ENCODE results near the gene RFX2.

DNA sequence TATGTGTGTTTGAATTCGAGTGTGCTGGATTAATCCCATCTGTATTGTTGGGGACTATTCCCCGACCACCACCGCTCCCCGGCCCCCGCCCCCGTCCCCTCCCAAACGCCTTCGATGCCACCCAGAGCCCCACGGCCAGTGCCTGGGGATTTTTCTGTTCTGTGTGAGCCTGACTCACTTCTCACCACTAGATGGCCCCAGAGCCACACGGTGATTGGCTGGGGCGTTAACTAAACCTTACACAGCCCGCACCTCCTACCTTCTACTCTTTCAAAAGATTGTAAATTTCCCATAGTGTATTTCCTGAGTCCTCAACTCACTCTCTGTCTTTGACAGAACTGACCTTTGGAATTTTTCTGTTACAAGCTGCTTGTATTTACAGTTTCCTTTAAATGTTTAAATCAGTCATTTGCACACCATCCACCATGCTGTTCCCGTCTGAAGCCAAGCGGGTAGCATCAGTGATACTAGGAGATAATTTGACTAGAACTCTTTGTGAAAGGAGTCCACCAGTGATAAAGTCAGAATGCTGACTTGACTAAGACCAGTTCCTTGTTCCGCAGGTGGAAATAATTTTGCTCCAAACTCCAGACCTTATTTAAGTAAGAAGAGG lies 61.4 kb downstream of the RFX2 start:
- TF ChIP-seq, protein P1, sequence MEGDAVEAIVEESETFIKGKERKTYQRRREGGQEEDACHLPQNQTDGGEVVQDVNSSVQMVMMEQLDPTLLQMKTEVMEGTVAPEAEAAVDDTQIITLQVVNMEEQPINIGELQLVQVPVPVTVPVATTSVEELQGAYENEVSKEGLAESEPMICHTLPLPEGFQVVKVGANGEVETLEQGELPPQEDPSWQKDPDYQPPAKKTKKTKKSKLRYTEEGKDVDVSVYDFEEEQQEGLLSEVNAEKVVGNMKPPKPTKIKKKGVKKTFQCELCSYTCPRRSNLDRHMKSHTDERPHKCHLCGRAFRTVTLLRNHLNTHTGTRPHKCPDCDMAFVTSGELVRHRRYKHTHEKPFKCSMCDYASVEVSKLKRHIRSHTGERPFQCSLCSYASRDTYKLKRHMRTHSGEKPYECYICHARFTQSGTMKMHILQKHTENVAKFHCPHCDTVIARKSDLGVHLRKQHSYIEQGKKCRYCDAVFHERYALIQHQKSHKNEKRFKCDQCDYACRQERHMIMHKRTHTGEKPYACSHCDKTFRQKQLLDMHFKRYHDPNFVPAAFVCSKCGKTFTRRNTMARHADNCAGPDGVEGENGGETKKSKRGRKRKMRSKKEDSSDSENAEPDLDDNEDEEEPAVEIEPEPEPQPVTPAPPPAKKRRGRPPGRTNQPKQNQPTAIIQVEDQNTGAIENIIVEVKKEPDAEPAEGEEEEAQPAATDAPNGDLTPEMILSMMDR (conservative IDR thresholded peaks at IDR 0.05; ENCODE audit: low read depth, low read length): peak; percentile 91
- no peak for TF ChIP-seq EZH2phosphoT487 (IDR thresholded peaks at IDR 0.05; ENCODE audit: borderline replicate concordance, low read length)
- no peak for TF ChIP-seq EZH2 (IDR thresholded peaks at IDR 0.05; ENCODE audit: low read length, unreplicated experiment)

Data from PC-3 (cell line).